ENCODE data around the gene SLC10A3. TPM values are rescaled to one million over a fixed set of nuclear protein-coding genes. Genes with fewer than 3 reads are reported as not detected.

The SLC10A3 gene
- polyA plus RNA-seq, 3 donors = 25.3 to 33.1 (median 26.7) TPM

DNA sequence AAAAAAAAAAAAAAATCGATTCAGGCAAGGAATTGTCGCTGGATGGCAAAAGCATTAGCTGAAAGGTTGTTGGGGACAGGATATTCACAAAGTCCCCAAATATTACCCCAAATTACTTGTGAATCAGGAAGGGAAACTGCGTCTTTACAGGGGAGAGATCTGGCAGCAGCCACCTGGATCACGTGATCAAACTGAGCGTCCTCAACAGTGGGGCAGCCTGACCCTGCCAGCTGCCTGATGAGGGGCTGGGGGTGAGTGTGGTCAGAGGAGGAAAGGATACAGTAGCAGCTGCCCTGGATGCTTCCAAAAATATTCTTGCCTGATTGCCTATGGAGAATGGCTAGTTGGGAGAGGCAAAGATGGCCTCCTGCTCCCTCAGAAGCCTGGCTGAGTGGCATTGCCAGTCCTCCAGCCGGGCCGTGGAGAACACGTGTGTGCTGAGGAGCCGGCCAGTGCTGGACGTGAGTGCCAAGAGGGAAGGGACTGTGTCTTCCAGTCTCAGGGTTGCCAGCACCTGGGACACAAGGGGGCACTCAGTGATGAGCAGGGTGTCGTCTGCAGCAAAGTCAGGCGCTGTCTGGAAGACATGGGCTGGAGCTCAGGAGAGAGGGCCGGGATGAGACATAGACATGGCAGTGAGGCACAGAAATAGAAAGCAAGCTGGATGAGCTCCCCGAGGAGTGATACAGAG is 8.4 kb downstream of the SLC10A3 start:
- Histone ChIP-seq H3K79me2 (ENCODE audit: insufficient read depth, low read length) (peaks cover 16% of the 10 kb centered on the region), H3K4me2 (replicated peaks; ENCODE audit: extremely low read depth, low read length, poor library complexity, severe bottlenecking) (no peak overlapping the region), H3K9me3 (replicated peaks in 1 of 2; ENCODE audit: control insufficient read depth in 1 of 2, insufficient read depth in 1 of 2, low read length in 2 of 2) (no peaks in the 10 kb centered on the region), H4K20me1 (ENCODE audit: insufficient read depth, low read length) (no peaks in the 10 kb centered on the region), H3K36me3 (replicated peaks in 1 of 2; ENCODE audit: control insufficient read depth in 1 of 2, insufficient read depth in 2 of 2, low read length in 2 of 2) (peaks cover 0 to 3% of the 10 kb centered on the region in 2 donors), H3K4me3 (replicated peaks in 1 of 3; ENCODE audit: low read depth in 2 of 3, low read length in 3 of 3) (no peak overlapping the region), H2AFZ (ENCODE audit: insufficient read depth, low read depth, low read length, poor library complexity, severe bottlenecking) (no peak overlapping the region), H3K27ac (ENCODE audit: low read depth in 1 of 2, low read length in 2 of 2) (no peak overlapping the region), H3K4me1 (ENCODE audit: control insufficient read depth in 1 of 2, insufficient read depth in 2 of 2, low read length in 2 of 2) (peaks cover 38 to 47% of the 10 kb centered on the region in 2 donors), H3K9ac (ENCODE audit: insufficient read depth, low read length, poor library complexity, severe bottlenecking) (no peak overlapping the region), H3K27me3 (ENCODE audit: control insufficient read depth in 2 of 2, insufficient read depth in 2 of 2, low read length in 2 of 2) (no peaks in the 10 kb centered on the region)
- intact Hi-C loops (cut with micrococcal nuclease) = no loop called here
- Mint-ChIP-seq H3K36me3 (peaks cover 0 to 6% of the 10 kb centered on the region in 2 donors), H3K4me1 (peaks cover 27% of the 10 kb centered on the region), H3K27ac (peak overlapping the region in 1 of 7 donors; percentile 59), H3K27me3 (ENCODE audit: low read depth in 3 of 3) (peaks cover 0 to 18% (median 3%) of the 10 kb centered on the region in 3 donors), H3K4me3 (peak overlapping the region in 1 of 2 donors; percentile 27), H3K9me3 (peaks cover 0 to 6% (median 4%) of the 10 kb centered on the region in 7 donors)
- TF ChIP-seq, protein P1, sequence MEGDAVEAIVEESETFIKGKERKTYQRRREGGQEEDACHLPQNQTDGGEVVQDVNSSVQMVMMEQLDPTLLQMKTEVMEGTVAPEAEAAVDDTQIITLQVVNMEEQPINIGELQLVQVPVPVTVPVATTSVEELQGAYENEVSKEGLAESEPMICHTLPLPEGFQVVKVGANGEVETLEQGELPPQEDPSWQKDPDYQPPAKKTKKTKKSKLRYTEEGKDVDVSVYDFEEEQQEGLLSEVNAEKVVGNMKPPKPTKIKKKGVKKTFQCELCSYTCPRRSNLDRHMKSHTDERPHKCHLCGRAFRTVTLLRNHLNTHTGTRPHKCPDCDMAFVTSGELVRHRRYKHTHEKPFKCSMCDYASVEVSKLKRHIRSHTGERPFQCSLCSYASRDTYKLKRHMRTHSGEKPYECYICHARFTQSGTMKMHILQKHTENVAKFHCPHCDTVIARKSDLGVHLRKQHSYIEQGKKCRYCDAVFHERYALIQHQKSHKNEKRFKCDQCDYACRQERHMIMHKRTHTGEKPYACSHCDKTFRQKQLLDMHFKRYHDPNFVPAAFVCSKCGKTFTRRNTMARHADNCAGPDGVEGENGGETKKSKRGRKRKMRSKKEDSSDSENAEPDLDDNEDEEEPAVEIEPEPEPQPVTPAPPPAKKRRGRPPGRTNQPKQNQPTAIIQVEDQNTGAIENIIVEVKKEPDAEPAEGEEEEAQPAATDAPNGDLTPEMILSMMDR (IDR thresholded peaks at IDR 0.05) = no peak
- DNase-seq = no peak
- 90% methylated on average over 8 of the region's 14 CpGs for WGBS (ENCODE audit: insufficient coverage)

GRCh38 chrX:154481195-154481594 is 9.2 kb downstream of the SLC10A3 start:
- TF ChIP-seq, protein P1 (IDR thresholded peaks at IDR 0.05) = no peak
- Mint-ChIP-seq H3K4me1 (peaks cover 25% of the 10 kb centered on the region), H3K36me3 (peaks cover 0 to 6% of the 10 kb centered on the region in 2 donors), H3K4me3 (no peak overlapping the region), H3K27me3 (ENCODE audit: low read depth in 3 of 3) (peaks cover 2 to 23% (median 3%) of the 10 kb centered on the region in 3 donors), H3K27ac (peak overlapping the region in 1 of 7 donors; percentile 66), H3K9me3 (peaks cover 0 to 6% (median 1%) of the 10 kb centered on the region in 7 donors)
- intact Hi-C loops (cut with micrococcal nuclease) = no loop called here
- H3K79me2 ChIP-seq (ENCODE audit: insufficient read depth, low read length) = peaks cover 15% of the 10 kb centered on the region
- no peak overlapping the region for H3K4me2 ChIP-seq (replicated peaks; ENCODE audit: extremely low read depth, low read length, poor library complexity, severe bottlenecking)
- WGBS (ENCODE audit: insufficient coverage) = no CpG with 5 or more reads among the region's 5 CpGs
- peaks cover 35 to 42% of the 10 kb centered on the region in 2 donors for H3K4me1 ChIP-seq (ENCODE audit: control insufficient read depth in 1 of 2, insufficient read depth in 2 of 2, low read length in 2 of 2)
- peaks cover 0 to 3% of the 10 kb centered on the region in 2 donors for H3K36me3 ChIP-seq (replicated peaks in 1 of 2; ENCODE audit: control insufficient read depth in 1 of 2, insufficient read depth in 2 of 2, low read length in 2 of 2)
- H3K27ac ChIP-seq (ENCODE audit: low read depth in 1 of 2, low read length in 2 of 2) = no peak overlapping the region
- H3K27me3 ChIP-seq (ENCODE audit: control insufficient read depth in 2 of 2, insufficient read depth in 2 of 2, low read length in 2 of 2) = no peaks in the 10 kb centered on the region
- DNase-seq = no peak
- H3K9me3 ChIP-seq (replicated peaks in 1 of 2; ENCODE audit: control insufficient read depth in 1 of 2, insufficient read depth in 1 of 2, low read length in 2 of 2) = no peaks in the 10 kb centered on the region
- no peak overlapping the region for H3K4me3 ChIP-seq (replicated peaks in 1 of 3; ENCODE audit: low read depth in 2 of 3, low read length in 3 of 3)
- H2AFZ ChIP-seq (ENCODE audit: insufficient read depth, low read depth, low read length, poor library complexity, severe bottlenecking) = no peak overlapping the region
- H3K9ac ChIP-seq (ENCODE audit: insufficient read depth, low read length, poor library complexity, severe bottlenecking) = no peak overlapping the region
- H4K20me1 ChIP-seq (ENCODE audit: insufficient read depth, low read length) = no peaks in the 10 kb centered on the region
